Measurements from ENCODE around the gene RSBN1L.

GRCh38 chr7:77655356-77655755 is 40.9 kb upstream of the RSBN1L start:
- TF ChIP-seq ESRRA (IDR thresholded peaks at IDR 0.05; ENCODE audit: borderline replicate concordance, low read length), result no peak
- TF ChIP-seq CBX8 (IDR thresholded peaks at IDR 0.05), result no peak
- TF ChIP-seq CTCF (IDR thresholded peaks at IDR 0.05), result no peak
- TF ChIP-seq POLR2A (IDR thresholded peaks at IDR 0.05; ENCODE audit: low read length), result no peak
- TF ChIP-seq POLR2AphosphoS2 (conservative IDR thresholded peaks at IDR 0.05; ENCODE audit: low read length), result no peak
